CD4-positive, alpha-beta T cell (primary cell): ENCODE measurements around the gene IGLL1. TPM values are rescaled to one million over a fixed set of nuclear protein-coding genes. Genes with fewer than 3 reads are reported as not detected.
"Not testable (repeated sequence)": the region's sequence is repeated elsewhere in the genome, so short reads cannot be mapped to it uniquely, and the experiment has no call there.

ENCODE experiments used
- ATAC-seq: fragments of 200-7000 bp; cut with Tn5 transposase; one replicate; pipeline ENCODE4 v1.10.0; 2022; ENCODE audit warnings: mild to moderate bottlenecking; ENCODE audit not compliant: poor library complexity
- CTCF ChIA-PET: fragments of 350-600 bp; sonication (Branson Sonifier 250); formaldehyde crosslinking; loops from one replicate; lab custom pipeline; 2021; ENCODE audit warnings: antibody characterized with exemption, inconsistent platforms; lab: Charles Lee
- POLR2A ChIA-PET: fragments of 350-600 bp; sonication (Branson Sonifier 250); formaldehyde crosslinking; loops from one replicate; lab custom pipeline; 2021; ENCODE audit warnings: antibody characterized with exemption, inconsistent platforms; lab: Charles Lee
- DNase-seq, 14 experiments: peaks; one replicate each; pipeline ENCODE4 v3.0.0-alpha.2; 2013 to 2020; ENCODE audit warnings: mixed read lengths in 2 of 14
- H3K27ac ChIP-seq, 2 donors: one replicate each; pipeline versions ENCODE4 v1.5.1 to v1.7.0; 2013; ENCODE audit warnings: low read length in 2 of 2, low read depth in 1 of 2, mild to moderate bottlenecking in 1 of 2
- H3K27me3 ChIP-seq, 2 experiments: 1 replicate in 1 of 2; 2 replicates in 1 of 2; pipeline versions ENCODE4 v1.6.1 to v1.7.0; 2013; ENCODE audit warnings: low read length in 2 of 2, control low read depth in 1 of 2, mild to moderate bottlenecking in 1 of 2, moderate library complexity in 1 of 2; ENCODE audit not compliant: insufficient read depth in 2 of 2, control insufficient read depth in 1 of 2
- H3K36me3 ChIP-seq: one replicate; pipeline ENCODE4 v1.6.1; 2013; ENCODE audit warnings: low read length, control low read depth; ENCODE audit not compliant: insufficient read depth
- H3K4me1 ChIP-seq: one replicate; pipeline ENCODE4 v1.6.1; 2013; ENCODE audit warnings: low read length, control low read depth; ENCODE audit not compliant: insufficient read depth
- H3K4me3 ChIP-seq: one replicate; pipeline ENCODE4 v1.5.1; 2013; ENCODE audit warnings: mild to moderate bottlenecking, low read length, moderate library complexity
- H3K9me3 ChIP-seq, 2 experiments: 1 replicate in 1 of 2; 2 replicates in 1 of 2; pipeline versions ENCODE4 v1.6.1 to v1.7.0; 2013; ENCODE audit warnings: low read length in 2 of 2, mild to moderate bottlenecking in 2 of 2, control low read depth in 1 of 2, moderate library complexity in 1 of 2; ENCODE audit not compliant: control insufficient read depth in 1 of 2, insufficient read depth in 1 of 2
- H3K27ac Mint-ChIP-seq: one replicate; pipeline ENCODE4 v1.8.0; 2020; ENCODE audit warnings: mixed read lengths
- H3K27me3 Mint-ChIP-seq: one replicate; pipeline ENCODE4 v1.8.0; 2021; ENCODE audit warnings: mixed read lengths
- H3K36me3 Mint-ChIP-seq: one replicate; pipeline ENCODE4 v1.8.0; 2021; ENCODE audit warnings: low read depth, mixed read lengths
- H3K4me1 Mint-ChIP-seq: one replicate; pipeline ENCODE4 v1.8.0; 2021; ENCODE audit warnings: low read depth, mixed read lengths
- H3K4me3 Mint-ChIP-seq: one replicate; pipeline ENCODE4 v1.8.0; 2020; ENCODE audit warnings: mild to moderate bottlenecking, mixed read lengths
- H3K9me3 Mint-ChIP-seq: one replicate; pipeline ENCODE4 v1.8.0; 2020; ENCODE audit warnings: mixed read lengths
- CTCF ChIP-seq: fragments of 200-600 bp; IDR thresholded peaks from one replicate; pipeline ENCODE4 v1.8.0; 2022; ENCODE audit warnings: antibody characterized with exemption, mild to moderate bottlenecking
- intact Hi-C, 2 experiments: fragments of 100-400 bp; cut with DNase I in 1 of 2; cut with micrococcal nuclease in 1 of 2; formaldehyde crosslinking; loops; one replicate each; pipeline versions ENCODE4 v1.15.1 to v1.9.0; 2023 to 2025; cut with DNase I, micrococcal nuclease
- total RNA-seq, 174 experiments: library from RNA in 2 of 174; stranded (reverse) in 2 of 174; gene quantifications; one replicate each; pipeline ENCODE4 v1.2.3 and lab custom pipeline; 2021 to 2026

The IGLL1 gene
- total RNA-seq, 2 experiments from 2014 or later: not detected

GRCh38 chr22:23603266-23603665 lies 23.2 kb upstream of the IGLL1 start:
- H3K9me3 Mint-ChIP-seq: no peaks in the 10 kb centered on the region
- H3K4me3 ChIP-seq: no peak overlapping the region
- H3K4me1 ChIP-seq: no peaks in the 10 kb centered on the region
- no peaks in the 10 kb centered on the region for H3K9me3 ChIP-seq
- ChIA-PET CTCF (no interaction called here), POLR2A (no interaction called here)
- H3K27ac ChIP-seq: no peak overlapping the region
- H3K27me3 ChIP-seq: no peaks in the 10 kb centered on the region
- no peak overlapping the region for H3K27ac Mint-ChIP-seq
- no peaks in the 10 kb centered on the region for H3K27me3 Mint-ChIP-seq
- no peak for TF ChIP-seq CTCF
- no peaks in the 10 kb centered on the region for H3K36me3 Mint-ChIP-seq
- ATAC-seq (no peak), DNase-seq (no peak)
- H3K4me1 Mint-ChIP-seq: no peaks in the 10 kb centered on the region
- no peak overlapping the region for H3K4me3 Mint-ChIP-seq
- no peaks in the 10 kb centered on the region for H3K36me3 ChIP-seq
- intact Hi-C loops: no loop called here

- CTCF ChIA-PET: no interaction called here
- TF ChIP-seq CTCF: no peak
- H3K4me1 ChIP-seq: no peaks in the 10 kb centered on the region
These were observed 18.9 kb upstream of the IGLL1 start for GRCh38 chr22:23598805-23599518.

GRCh38 chr22:23597576-23598268 lies 17.6 kb upstream of the IGLL1 start:
- H3K27ac ChIP-seq, H3K27ac Mint-ChIP-seq, H3K4me3 ChIP-seq, H3K4me1 ChIP-seq, H3K4me3 Mint-ChIP-seq, H3K4me1 Mint-ChIP-seq, H3K36me3 Mint-ChIP-seq, ATAC-seq, H3K27me3 ChIP-seq, H3K27me3 Mint-ChIP-seq, intact Hi-C loops, POLR2A ChIA-PET, CTCF ChIA-PET, DNase-seq, H3K36me3 ChIP-seq, H3K9me3 Mint-ChIP-seq: not testable (repeated sequence)
- peaks cover 0 to 10% of the 10 kb centered on the region in 2 experiments for H3K9me3 ChIP-seq

More at GRCh38 chr22:23598805-23599518, 18.9 kb upstream of the IGLL1 start:
- ATAC-seq: no peak
- POLR2A ChIA-PET: no interaction called here
- no peaks in the 10 kb centered on the region for H3K36me3 ChIP-seq
- H3K4me3 Mint-ChIP-seq: no peak overlapping the region
- H3K9me3 Mint-ChIP-seq: no peaks in the 10 kb centered on the region
- H3K27me3 Mint-ChIP-seq: no peaks in the 10 kb centered on the region
- no peaks in the 10 kb centered on the region for H3K36me3 Mint-ChIP-seq
- no peak for DNase-seq
- H3K9me3 ChIP-seq: no peaks in the 10 kb centered on the region
- intact Hi-C loops: no loop called here
- no peaks in the 10 kb centered on the region for H3K27me3 ChIP-seq
- no peaks in the 10 kb centered on the region for H3K4me1 Mint-ChIP-seq
- no peak overlapping the region for H3K4me3 ChIP-seq
- H3K27ac ChIP-seq: no peak overlapping the region
- no peak overlapping the region for H3K27ac Mint-ChIP-seq

GRCh38 chr22:23595904-23596303 lies 15.8 kb upstream of the IGLL1 start:
- peaks cover 0 to 18% of the 10 kb centered on the region in 2 experiments for H3K9me3 ChIP-seq
- H3K9me3 Mint-ChIP-seq, H3K27me3 Mint-ChIP-seq, H3K4me1 Mint-ChIP-seq, CTCF ChIA-PET, POLR2A ChIA-PET, H3K27ac ChIP-seq, intact Hi-C loops, H3K4me3 ChIP-seq, ATAC-seq, H3K36me3 Mint-ChIP-seq, H3K27ac Mint-ChIP-seq, H3K36me3 ChIP-seq, DNase-seq, H3K4me1 ChIP-seq, H3K4me3 Mint-ChIP-seq, H3K27me3 ChIP-seq: not testable (repeated sequence)
